Heart left ventricle (tissue), 13 donors: ENCODE results near the gene KPTN.
A peak's percentile ranks its signal among the peaks of the same experiment; 100 is the strongest.

Experiments used
- POLR2A ChIP-seq, 2 donors: fragments of 450-650 bp; IDR thresholded peaks; one replicate each; pipeline ENCODE4 v1.6.1; 2017; ENCODE audit warnings: antibody characterized with exemption in 2 of 2, mild to moderate bottlenecking in 2 of 2, moderate library complexity in 2 of 2
- TF ChIP-seq, protein P1 (sequence below), 12 donors: fragments of 200-600 bp; sonication (generic) in 4 of 12; IDR thresholded peaks; one replicate each; pipeline versions ENCODE4 v1.5.0 to v1.8.0; 2018 to 2022; ENCODE audit warnings: antibody characterized with exemption in 12 of 12, mild to moderate bottlenecking in 5 of 12
- donor health status: ischemic (EF 13 %, LVEDD 7.1; RV severe dilation, severe dysfunction).
- donor health status: DM: no; HTN: yes; CAD: no.
- donor health status: DM: no; HTN: no; CAD: no.
- donor health status: ischemic (EF 25% LVEDD 6.9; RV normal size, moderate dysfunction).
- donor health status: ischemic (EF 25% LVEDD 5.7; RV mildly dilated, moderate dysfunction).
- donor health status: ischemic (EF 35%, LVEDD 5.7; RV mildly dilated, moderate dysfunction).
- donor health status: nonischemic (EF 11% LVEDD 7.7; RV severe dilation, severe dysfunction).
- donor health status: DM: yes; HTN: yes; CAD: no.
- donor health status: PGD.
- donor health status: ischemic (EF 29% LVEDD 5.4; RV normal size, mild dysfunction).
- donor health status: nonischemic (EF 23%, LVEDD 6.1; RV moderate dilation, normal function).

DNA sequence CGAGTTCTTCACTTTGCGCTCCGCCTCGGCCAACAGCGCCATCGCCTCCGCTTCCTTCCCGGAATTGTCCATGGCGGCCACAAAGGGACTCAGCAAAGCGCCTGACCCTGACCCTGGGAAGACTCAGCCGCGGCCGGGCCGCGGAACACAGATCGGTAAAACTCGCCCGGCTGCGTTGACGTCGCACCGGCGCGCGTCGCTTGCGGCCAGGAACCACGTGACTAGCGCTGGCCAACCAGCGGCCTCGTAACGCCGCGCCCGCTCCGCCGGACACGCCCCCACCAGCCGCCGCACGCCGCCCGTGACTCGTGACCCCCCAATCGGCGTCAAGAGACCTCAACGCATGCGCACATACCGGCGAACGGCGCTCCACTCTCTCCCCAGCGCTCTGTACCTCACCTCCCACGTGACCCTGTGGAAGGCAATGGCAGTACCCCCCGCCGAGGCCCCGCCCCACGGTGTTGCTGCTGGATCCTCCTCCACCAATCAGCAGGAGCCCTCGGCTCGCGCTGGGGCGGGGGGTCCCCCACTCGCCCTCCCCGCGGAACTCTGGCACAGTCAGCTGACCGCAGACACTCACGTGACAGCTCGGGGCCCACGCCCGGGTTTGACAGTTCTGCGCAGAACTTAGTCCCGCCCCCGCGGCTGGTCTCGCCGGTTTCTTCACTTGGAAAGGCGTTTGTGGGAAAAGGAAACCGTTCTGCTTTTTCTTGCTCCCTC is 31.0 kb upstream of the KPTN start, which contains the start of gene NAPA:
- TF ChIP-seq, protein P1, sequence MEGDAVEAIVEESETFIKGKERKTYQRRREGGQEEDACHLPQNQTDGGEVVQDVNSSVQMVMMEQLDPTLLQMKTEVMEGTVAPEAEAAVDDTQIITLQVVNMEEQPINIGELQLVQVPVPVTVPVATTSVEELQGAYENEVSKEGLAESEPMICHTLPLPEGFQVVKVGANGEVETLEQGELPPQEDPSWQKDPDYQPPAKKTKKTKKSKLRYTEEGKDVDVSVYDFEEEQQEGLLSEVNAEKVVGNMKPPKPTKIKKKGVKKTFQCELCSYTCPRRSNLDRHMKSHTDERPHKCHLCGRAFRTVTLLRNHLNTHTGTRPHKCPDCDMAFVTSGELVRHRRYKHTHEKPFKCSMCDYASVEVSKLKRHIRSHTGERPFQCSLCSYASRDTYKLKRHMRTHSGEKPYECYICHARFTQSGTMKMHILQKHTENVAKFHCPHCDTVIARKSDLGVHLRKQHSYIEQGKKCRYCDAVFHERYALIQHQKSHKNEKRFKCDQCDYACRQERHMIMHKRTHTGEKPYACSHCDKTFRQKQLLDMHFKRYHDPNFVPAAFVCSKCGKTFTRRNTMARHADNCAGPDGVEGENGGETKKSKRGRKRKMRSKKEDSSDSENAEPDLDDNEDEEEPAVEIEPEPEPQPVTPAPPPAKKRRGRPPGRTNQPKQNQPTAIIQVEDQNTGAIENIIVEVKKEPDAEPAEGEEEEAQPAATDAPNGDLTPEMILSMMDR (IDR thresholded peaks at IDR 0.05), result peak in 1 of 12 donors; percentile 97
- TF ChIP-seq POLR2A (IDR thresholded peaks at IDR 0.05), result peak; percentile 72 to 90
